GM12878 (cell line): Measurements from ENCODE around the gene TTLL12. TPM values are rescaled to one million over a fixed set of nuclear protein-coding genes. Genes with fewer than 3 reads are reported as not detected.

Experiments
- ATAC-seq: fragments of 200-7000 bp; cut with Tn5 transposase; 3 replicates; pipeline ENCODE4 v1.9.1; 2020; ENCODE audit warnings: mild to moderate bottlenecking, moderate library complexity
- BruUV-seq: library from RNA; stranded (reverse); fragments of 400-500 nt; replicated peaks from 2 replicates; lab custom pipeline; 2021; lab: Mats Ljungman, UMichigan
- CTCF ChIA-PET: fragments of 300-600 bp; sonication (Branson Sonifier 250); formaldehyde crosslinking; extraction: SDS; loops from one replicate; lab custom pipeline; 2021; ENCODE audit warnings: inconsistent platforms; lab: Yijun Ruan, JAX
- POLR2A ChIA-PET: fragments of 350-600 bp; formaldehyde crosslinking; extraction: SDS; loops from one replicate; lab custom pipeline; 2021; ENCODE audit warnings: inconsistent platforms; lab: Charles Lee
- RAD21 ChIA-PET: fragments of 300-600 bp; sonication (Branson Sonifier 250); formaldehyde crosslinking; loops from one replicate; lab custom pipeline; 2023; ENCODE audit warnings: antibody characterized with exemption; ENCODE audit not compliant: unreplicated experiment; lab: Charles Lee
- SMC1A ChIA-PET: fragments of 300-600 bp; sonication (Branson Sonifier 250); formaldehyde crosslinking; loops from one replicate; lab custom pipeline; 2023; ENCODE audit not compliant: unreplicated experiment, uncharacterized antibody; lab: Charles Lee
- DNase-seq: peaks from one replicate; pipeline ENCODE4 v3.0.0-alpha.2; 2011; ENCODE audit warnings: low read depth, low spot score
- FAIRE-seq: peaks from 3 replicates; lab custom pipeline; 2011; peaks lifted over from hg19 to GRCh38; lab: Jason Lieb, UNC
- H2AFZ ChIP-seq: 2 replicates; pipeline ENCODE4 v1.6.0; 2011; ENCODE audit warnings: low read depth, low read length, control low read depth; ENCODE audit not compliant: control insufficient read depth
- H3K27ac ChIP-seq: 2 replicates; pipeline ENCODE4 v1.5.1; 2011; ENCODE audit warnings: control low read depth; ENCODE audit not compliant: control insufficient read depth, insufficient read depth
- H3K27me3 ChIP-seq, 2 experiments: replicated peaks in 1 of 2; 2 replicates each; pipeline versions ENCODE4 v1.6.0 to v1.6.1; 2011; ENCODE audit warnings: low read length in 1 of 2; ENCODE audit not compliant: control insufficient read depth in 2 of 2, insufficient read depth in 2 of 2
- H3K36me3 ChIP-seq, 2 experiments: 2 replicates each; pipeline ENCODE4 v1.5.1; 2011; ENCODE audit warnings: low read length in 1 of 2; ENCODE audit not compliant: control insufficient read depth in 2 of 2, insufficient read depth in 2 of 2
- H3K4me1 ChIP-seq: 2 replicates; pipeline ENCODE4 v1.6.1; 2011; ENCODE audit warnings: mild to moderate bottlenecking, low read length, moderate library complexity, mixed read lengths; ENCODE audit not compliant: control insufficient read depth, insufficient read depth
- H3K4me2 ChIP-seq: 2 replicates; pipeline ENCODE4 v1.6.0; 2011; ENCODE audit warnings: control low read depth; ENCODE audit not compliant: control insufficient read depth, insufficient read depth
- H3K4me3 ChIP-seq: fragments of 200-600 bp; sonication (generic); 2 replicates; pipeline ENCODE4 v1.5.1; 2016
- H3K79me2 ChIP-seq: 2 replicates; pipeline ENCODE4 v1.6.0; 2011; ENCODE audit warnings: low read length; ENCODE audit not compliant: control insufficient read depth, insufficient read depth
- H3K9ac ChIP-seq: 2 replicates; pipeline ENCODE4 v1.8.0; 2011; ENCODE audit warnings: low read length, control low read depth, mixed read lengths; ENCODE audit not compliant: control insufficient read depth, insufficient read depth
- H3K9me3 ChIP-seq: replicated peaks from 3 replicates; pipeline ENCODE4 v1.5.1; 2011; ENCODE audit warnings: mild to moderate bottlenecking, low read length; ENCODE audit not compliant: control insufficient read depth, insufficient read depth
- H4K20me1 ChIP-seq: 2 replicates; pipeline ENCODE4 v1.6.0; 2011; ENCODE audit not compliant: control insufficient read depth, insufficient read depth
- CREB1 ChIP-seq: IDR thresholded peaks from 2 replicates; pipeline ENCODE4 v1.6.1; 2012; ENCODE audit warnings: low read depth, mild to moderate bottlenecking, inconsistent platforms
- ESRRA ChIP-seq: IDR thresholded peaks from 2 replicates; pipeline ENCODE4 v1.6.1; 2012; ENCODE audit warnings: mild to moderate bottlenecking, low read length, improper control_type of control experiment
- GATAD2B ChIP-seq: fragments of 450-650 bp; conservative IDR thresholded peaks from 2 replicates; pipeline ENCODE4 v1.6.1; 2017; ENCODE audit warnings: low read depth, mild to moderate bottlenecking, moderate library complexity
- MEF2B ChIP-seq: fragments of 450-650 bp; IDR thresholded peaks from 2 replicates; pipeline ENCODE4 v1.6.1; 2018; ENCODE audit warnings: mild to moderate bottlenecking, moderate library complexity; ENCODE audit not compliant: partially characterized antibody, poor library complexity, severe bottlenecking
- POLR2AphosphoS5 ChIP-seq: IDR thresholded peaks from 2 replicates; pipeline ENCODE4 v1.6.1; 2011; ENCODE audit warnings: mild to moderate bottlenecking, low read length, inconsistent platforms
- RAD21 ChIP-seq: IDR thresholded peaks from 2 replicates; pipeline ENCODE4 v1.6.1; 2011; ENCODE audit warnings: mild to moderate bottlenecking, low read depth, low read length, moderate library complexity; ENCODE audit not compliant: insufficient read depth
- SREBF2 ChIP-seq: IDR thresholded peaks from 2 replicates; pipeline ENCODE4 v1.6.1; 2012; ENCODE audit warnings: mild to moderate bottlenecking, low read length
- SUPT20H ChIP-seq: IDR thresholded peaks from 2 replicates; pipeline ENCODE4 v1.6.1; 2011; ENCODE audit warnings: low read depth, mild to moderate bottlenecking, low read length, moderate library complexity, borderline replicate concordance; ENCODE audit not compliant: control insufficient read depth
- TCF3 ChIP-seq: IDR thresholded peaks from 2 replicates; pipeline ENCODE4 v1.6.1; 2012; ENCODE audit warnings: low read depth, mild to moderate bottlenecking, low read length, borderline replicate concordance; ENCODE audit not compliant: insufficient read depth
- ZZZ3 ChIP-seq: IDR thresholded peaks from 2 replicates; pipeline ENCODE4 v1.6.1; 2011; ENCODE audit warnings: low read depth; ENCODE audit not compliant: control insufficient read depth, insufficient read length
- WGBS: methylation state at CpG from one replicate; pipeline ENCODE4 v1.1.6; 2016; ENCODE audit warnings: low lambda C conversion rate; ENCODE audit not compliant: insufficient replicate concordance, insufficient coverage; ENCODE audit errors: missing lambda C conversion rate; 5-methylcytosine and 5-hydroxymethylcytosine counted together
- in situ Hi-C: fragments of 300-500 bp; cut with MboI; formaldehyde crosslinking; loops from 9 replicates; pipeline ENCODE4 v1.14.3; 2018; ENCODE audit warnings: mixed read lengths
- intact Hi-C: fragments of 100-400 bp; cut with micrococcal nuclease; formaldehyde crosslinking; loops from one replicate; pipeline ENCODE4 v1.14.2; 2022; ENCODE audit not compliant: unreplicated experiment
- polyA plus RNA-seq, 11 experiments: library from polyadenylated mRNA; depleted of rRNA in 4 of 11; unstranded in 6 of 11; stranded (reverse) in 5 of 11; fragments of >200 nt; fragmentation: Nextera tagmentation in 4 of 11; fragmentation: Illumina TruSeq in 1 of 11; extraction: Ambion mirVana in 4 of 11; extraction: Trizol in 1 of 11; gene quantifications; 1 replicate in 1 of 11; 2 replicates in 10 of 11; pipeline versions ENCODE4 v1.2.1 to v1.2.3, GENCODE V29; 2011 to 2016; ENCODE audit warnings: inconsistent platforms in 2 of 11, missing spikeins in 2 of 11, low read depth in 1 of 11
- total RNA-seq, 4 experiments: library from RNA; depleted of rRNA in 3 of 4; stranded (reverse); fragments of >200 nt in 3 of 4; fragmentation: Illumina TruSeq in 1 of 4; extraction: Trizol in 1 of 4; gene quantifications; 2 replicates each; pipeline versions ENCODE4 v1.2.1 to v1.2.3, GENCODE V29; 2013 to 2021
- TF ChIP-seq, protein P1 (sequence below): fragments of 450-650 bp; IDR thresholded peaks from 2 replicates; pipeline ENCODE4 v1.6.1; 2016; ENCODE audit warnings: mild to moderate bottlenecking
- TF ChIP-seq, protein P2 (sequence below): fragments of 450-650 bp; IDR thresholded peaks from 2 replicates; pipeline ENCODE4 v1.6.1; 2017; ENCODE audit warnings: mild to moderate bottlenecking

TTLL12 gene
- total and polyA plus RNA-seq, 10 of the 15 experiments (the other 5 are each of a cell fraction or from before 2014, with no cell fraction given): 1.00 to 89.8 (median 38.5) TPM

DNA sequence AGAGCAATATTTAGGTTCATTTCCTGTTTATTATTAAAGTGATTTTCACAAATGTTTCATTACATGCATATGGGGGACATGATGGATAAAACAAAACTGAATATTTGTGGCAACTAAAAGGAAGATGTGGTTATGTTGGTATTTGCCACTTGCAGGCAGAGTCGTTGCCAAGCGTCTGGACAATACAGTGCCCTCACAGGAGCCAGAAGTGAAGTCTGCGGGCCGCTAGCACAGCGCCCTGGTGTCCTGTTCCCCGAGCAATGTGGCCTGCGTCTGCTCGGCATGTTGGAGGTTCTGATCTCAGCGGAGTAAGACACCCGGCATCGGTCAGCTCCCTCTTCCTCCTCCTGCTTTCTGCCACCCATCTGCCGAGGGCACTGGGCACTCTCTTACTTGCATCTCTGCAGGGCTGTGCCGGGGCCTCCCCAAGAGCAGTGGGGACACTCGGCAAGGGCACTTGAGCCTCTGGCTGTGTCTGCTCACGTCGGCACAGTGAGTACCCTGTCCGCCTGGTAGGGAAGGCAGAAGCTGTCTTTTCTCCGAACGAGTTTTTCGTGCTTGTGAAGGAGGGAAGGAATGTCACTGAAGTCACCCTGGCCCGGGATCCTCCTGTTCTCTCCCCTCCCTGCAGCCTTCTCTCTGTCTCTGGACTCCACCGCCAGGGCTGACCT is 10.5 kb upstream of the TTLL12 start:
- DNase-seq: no peak
- SMC1A ChIA-PET: no interaction called here
- Histone ChIP-seq H2AFZ (no peak overlapping the region), H3K27ac (no peak overlapping the region), H4K20me1 (no peaks in the 10 kb centered on the region), H3K27me3 (peaks cover 0 to 2% of the 10 kb centered on the region in 2 experiments; a peak in 2 of 4 replicates), H3K36me3 (no peaks in the 10 kb centered on the region), H3K4me2 (no peak overlapping the region), H3K9ac (no peak overlapping the region), H3K4me1 (no peaks in the 10 kb centered on the region), H3K79me2 (no peaks in the 10 kb centered on the region), H3K4me3 (no peak overlapping the region), H3K9me3 (no peaks in the 10 kb centered on the region)
- in situ Hi-C loops: no loop called here
- BruUV-seq: no TSS peak
- no peak for ATAC-seq
- CTCF ChIA-PET: interaction anchor here (0.7 kb wide), 2 partner anchors 9 to 19 kb away, joined by 3 read pairs; no protein-coding TSS in a partner anchor
- WGBS: 41% methylated on average over 22 of the region's 22 CpGs
- RAD21 ChIA-PET: no interaction called here
- intact Hi-C loops: no loop called here
- POLR2A ChIA-PET: no interaction called here
- no peak for TF ChIP-seq POLR2AphosphoS5
- TF ChIP-seq RAD21: no peak
- TF ChIP-seq, protein P1, sequence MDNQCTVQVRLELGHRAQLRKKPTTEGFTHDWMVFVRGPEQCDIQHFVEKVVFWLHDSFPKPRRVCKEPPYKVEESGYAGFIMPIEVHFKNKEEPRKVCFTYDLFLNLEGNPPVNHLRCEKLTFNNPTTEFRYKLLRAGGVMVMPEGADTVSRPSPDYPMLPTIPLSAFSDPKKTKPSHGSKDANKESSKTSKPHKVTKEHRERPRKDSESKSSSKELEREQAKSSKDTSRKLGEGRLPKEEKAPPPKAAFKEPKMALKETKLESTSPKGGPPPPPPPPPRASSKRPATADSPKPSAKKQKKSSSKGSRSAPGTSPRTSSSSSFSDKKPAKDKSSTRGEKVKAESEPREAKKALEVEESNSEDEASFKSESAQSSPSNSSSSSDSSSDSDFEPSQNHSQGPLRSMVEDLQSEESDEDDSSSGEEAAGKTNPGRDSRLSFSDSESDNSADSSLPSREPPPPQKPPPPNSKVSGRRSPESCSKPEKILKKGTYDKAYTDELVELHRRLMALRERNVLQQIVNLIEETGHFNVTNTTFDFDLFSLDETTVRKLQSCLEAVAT: no peak
- no peak for TF ChIP-seq GATAD2B
- TF ChIP-seq SREBF2: no peak
- no peak for TF ChIP-seq ZZZ3
- TF ChIP-seq CREB1: no peak
- TF ChIP-seq TCF3: no peak
- TF ChIP-seq ESRRA: no peak
- TF ChIP-seq, protein P2, sequence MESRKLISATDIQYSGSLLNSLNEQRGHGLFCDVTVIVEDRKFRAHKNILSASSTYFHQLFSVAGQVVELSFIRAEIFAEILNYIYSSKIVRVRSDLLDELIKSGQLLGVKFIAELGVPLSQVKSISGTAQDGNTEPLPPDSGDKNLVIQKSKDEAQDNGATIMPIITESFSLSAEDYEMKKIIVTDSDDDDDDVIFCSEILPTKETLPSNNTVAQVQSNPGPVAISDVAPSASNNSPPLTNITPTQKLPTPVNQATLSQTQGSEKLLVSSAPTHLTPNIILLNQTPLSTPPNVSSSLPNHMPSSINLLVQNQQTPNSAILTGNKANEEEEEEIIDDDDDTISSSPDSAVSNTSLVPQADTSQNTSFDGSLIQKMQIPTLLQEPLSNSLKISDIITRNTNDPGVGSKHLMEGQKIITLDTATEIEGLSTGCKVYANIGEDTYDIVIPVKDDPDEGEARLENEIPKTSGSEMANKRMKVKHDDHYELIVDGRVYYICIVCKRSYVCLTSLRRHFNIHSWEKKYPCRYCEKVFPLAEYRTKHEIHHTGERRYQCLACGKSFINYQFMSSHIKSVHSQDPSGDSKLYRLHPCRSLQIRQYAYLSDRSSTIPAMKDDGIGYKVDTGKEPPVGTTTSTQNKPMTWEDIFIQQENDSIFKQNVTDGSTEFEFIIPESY: no peak
- no peak for TF ChIP-seq SUPT20H
- no peak for TF ChIP-seq MEF2B
- no peak for FAIRE-seq
